Esophagus squamous epithelium (tissue), 4 donors: Measurements from ENCODE around the gene HELZ.
"Not testable (repeated sequence)": the region's sequence is repeated elsewhere in the genome, so short reads cannot be mapped to it uniquely, and the experiment has no call there.

Experiments
- POLR2A ChIP-seq, 4 donors: fragments of 450-650 bp; IDR thresholded peaks; one replicate each; pipeline ENCODE4 v1.6.1; 2017; ENCODE audit warnings: antibody characterized with exemption in 4 of 4, mild to moderate bottlenecking in 4 of 4, moderate library complexity in 3 of 4
- TF ChIP-seq, protein P1 (sequence below), 6 experiments: fragments of 450-650 bp in 4 of 6; fragments of 200-600 bp in 2 of 6; sonication (generic) in 2 of 6; IDR thresholded peaks; one replicate each; pipeline ENCODE4 v1.5.1; 2016 to 2019; ENCODE audit warnings: antibody characterized with exemption in 6 of 6, mild to moderate bottlenecking in 4 of 6, moderate library complexity in 4 of 6

DNA sequence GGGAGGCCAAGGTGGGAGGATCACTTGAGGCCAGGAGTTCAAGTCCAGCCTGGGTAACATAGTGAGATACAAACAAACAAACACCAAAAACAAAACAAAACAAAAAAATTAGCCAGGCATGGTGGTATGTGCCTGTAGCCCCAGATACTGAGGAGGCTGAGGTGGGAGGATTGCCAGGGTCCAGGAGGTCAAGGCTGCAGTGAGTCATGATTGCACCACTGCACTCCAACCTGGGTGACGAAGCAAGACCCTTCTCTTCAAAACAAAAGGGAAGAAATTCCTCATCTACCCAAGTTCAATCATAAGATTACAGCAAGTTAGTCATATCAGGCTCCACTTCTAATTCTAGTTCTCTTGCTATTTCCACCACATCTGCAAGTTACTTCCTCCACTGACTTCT lies 149.7 kb downstream of the HELZ start:
- TF ChIP-seq POLR2A (IDR thresholded peaks at IDR 0.05): not testable (repeated sequence)
- TF ChIP-seq, protein P1, sequence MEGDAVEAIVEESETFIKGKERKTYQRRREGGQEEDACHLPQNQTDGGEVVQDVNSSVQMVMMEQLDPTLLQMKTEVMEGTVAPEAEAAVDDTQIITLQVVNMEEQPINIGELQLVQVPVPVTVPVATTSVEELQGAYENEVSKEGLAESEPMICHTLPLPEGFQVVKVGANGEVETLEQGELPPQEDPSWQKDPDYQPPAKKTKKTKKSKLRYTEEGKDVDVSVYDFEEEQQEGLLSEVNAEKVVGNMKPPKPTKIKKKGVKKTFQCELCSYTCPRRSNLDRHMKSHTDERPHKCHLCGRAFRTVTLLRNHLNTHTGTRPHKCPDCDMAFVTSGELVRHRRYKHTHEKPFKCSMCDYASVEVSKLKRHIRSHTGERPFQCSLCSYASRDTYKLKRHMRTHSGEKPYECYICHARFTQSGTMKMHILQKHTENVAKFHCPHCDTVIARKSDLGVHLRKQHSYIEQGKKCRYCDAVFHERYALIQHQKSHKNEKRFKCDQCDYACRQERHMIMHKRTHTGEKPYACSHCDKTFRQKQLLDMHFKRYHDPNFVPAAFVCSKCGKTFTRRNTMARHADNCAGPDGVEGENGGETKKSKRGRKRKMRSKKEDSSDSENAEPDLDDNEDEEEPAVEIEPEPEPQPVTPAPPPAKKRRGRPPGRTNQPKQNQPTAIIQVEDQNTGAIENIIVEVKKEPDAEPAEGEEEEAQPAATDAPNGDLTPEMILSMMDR (IDR thresholded peaks at IDR 0.05): not testable (repeated sequence)
